DND-41 (cell line): ENCODE results near the gene CILP.

Experiments
- ATAC-seq: fragments of 200-7000 bp; cut with Tn5 transposase; 3 replicates; pipeline ENCODE4 v1.9.1; 2021; ENCODE audit warnings: low read depth; ENCODE audit not compliant: insufficient read depth
- DNase-seq: peaks from one replicate; pipeline ENCODE4 v3.0.0-alpha.2; 2020
- H2AFZ ChIP-seq: 2 replicates; pipeline ENCODE4 v1.6.0; 2012; ENCODE audit warnings: low read depth, low read length
- H3K27ac ChIP-seq: 2 replicates; pipeline ENCODE4 v1.5.1; 2012; ENCODE audit warnings: low read length, inconsistent platforms
- H3K27me3 ChIP-seq: fragments of 200-600 bp; sonication (generic); 2 replicates; pipeline ENCODE4 v1.6.0; 2012; ENCODE audit warnings: low read length, mild to moderate bottlenecking, inconsistent platforms; ENCODE audit not compliant: insufficient read depth, poor library complexity
- H3K36me3 ChIP-seq: 2 replicates; pipeline ENCODE4 v1.5.1; 2012; ENCODE audit warnings: low read length, inconsistent platforms; ENCODE audit not compliant: insufficient read depth
- H3K4me1 ChIP-seq: 2 replicates; pipeline ENCODE4 v1.5.1; 2012; ENCODE audit warnings: mild to moderate bottlenecking, low read length; ENCODE audit not compliant: insufficient read depth
- H3K4me2 ChIP-seq: 2 replicates; pipeline ENCODE4 v1.6.0; 2012; ENCODE audit warnings: mild to moderate bottlenecking, moderate library complexity, low read length, inconsistent platforms; ENCODE audit not compliant: insufficient read depth
- H3K4me3 ChIP-seq, 2 experiments: fragments of 200-600 bp in 1 of 2; shearing (Covaris generic) in 1 of 2; 2 replicates each; pipeline ENCODE4 v1.5.1; 2012 to 2016; ENCODE audit warnings: inconsistent platforms in 2 of 2, low read length in 2 of 2, mild to moderate bottlenecking in 2 of 2, low read depth in 1 of 2, moderate library complexity in 1 of 2
- H3K79me2 ChIP-seq: 2 replicates; pipeline ENCODE4 v1.6.0; 2012; ENCODE audit warnings: low read length, inconsistent platforms; ENCODE audit not compliant: insufficient read depth
- H3K9ac ChIP-seq: 2 replicates; pipeline ENCODE4 v1.6.0; 2012; ENCODE audit warnings: low read depth, mild to moderate bottlenecking, inconsistent platforms, low read length, moderate library complexity
- H3K9me3 ChIP-seq: 2 replicates; pipeline ENCODE4 v1.5.1; 2012; ENCODE audit warnings: low read length, moderate library complexity, mild to moderate bottlenecking, inconsistent platforms; ENCODE audit not compliant: insufficient read depth, severe bottlenecking
- H4K20me1 ChIP-seq: 2 replicates; pipeline ENCODE4 v1.6.0; 2012; ENCODE audit warnings: low read length; ENCODE audit not compliant: insufficient read depth
- EZH2 ChIP-seq: IDR thresholded peaks from 3 replicates; pipeline ENCODE4 v1.6.1; 2012; ENCODE audit warnings: borderline replicate concordance, low read depth, mild to moderate bottlenecking, moderate library complexity, low read length, inconsistent platforms; ENCODE audit not compliant: severe bottlenecking
- TF ChIP-seq, protein P1 (sequence below): IDR thresholded peaks from 2 replicates; pipeline ENCODE4 v1.5.1; 2012; ENCODE audit warnings: borderline replicate concordance, low read length, moderate library complexity, mild to moderate bottlenecking; ENCODE audit not compliant: poor library complexity, severe bottlenecking; ENCODE audit errors: extremely low read depth

Gene CILP

DNA sequence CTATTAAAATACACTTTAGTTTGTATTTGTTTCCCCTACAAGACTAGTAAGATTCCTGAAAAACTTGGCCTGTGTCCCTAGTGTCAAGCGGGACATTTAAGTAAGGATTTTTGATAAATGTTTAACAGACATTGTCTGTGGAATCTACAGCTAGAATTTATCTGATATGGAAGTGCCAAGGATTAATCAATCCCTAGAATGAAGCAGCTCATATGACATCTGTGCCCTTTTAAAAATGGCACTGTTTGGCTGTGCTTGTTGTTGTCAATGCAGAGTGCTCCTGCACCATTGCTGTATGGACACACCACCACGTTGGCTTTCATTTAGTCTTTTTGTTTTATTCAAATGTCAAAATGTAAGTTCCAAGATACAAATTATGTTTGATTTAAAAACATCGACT lies 63.4 kb downstream of the CILP start:
- Histone ChIP-seq H3K27me3 (no peaks in the 10 kb centered on the region), H3K79me2 (no peaks in the 10 kb centered on the region), H3K4me1 (no peaks in the 10 kb centered on the region), H4K20me1 (no peaks in the 10 kb centered on the region), H3K27ac (no peak overlapping the region), H3K36me3 (peaks cover 32% of the 10 kb centered on the region), H3K4me2 (no peak overlapping the region), H3K9ac (no peak overlapping the region), H3K4me3 (no peak overlapping the region), H3K9me3 (no peaks in the 10 kb centered on the region), H2AFZ (no peak overlapping the region)
- no peak for TF ChIP-seq EZH2
- TF ChIP-seq, protein P1, sequence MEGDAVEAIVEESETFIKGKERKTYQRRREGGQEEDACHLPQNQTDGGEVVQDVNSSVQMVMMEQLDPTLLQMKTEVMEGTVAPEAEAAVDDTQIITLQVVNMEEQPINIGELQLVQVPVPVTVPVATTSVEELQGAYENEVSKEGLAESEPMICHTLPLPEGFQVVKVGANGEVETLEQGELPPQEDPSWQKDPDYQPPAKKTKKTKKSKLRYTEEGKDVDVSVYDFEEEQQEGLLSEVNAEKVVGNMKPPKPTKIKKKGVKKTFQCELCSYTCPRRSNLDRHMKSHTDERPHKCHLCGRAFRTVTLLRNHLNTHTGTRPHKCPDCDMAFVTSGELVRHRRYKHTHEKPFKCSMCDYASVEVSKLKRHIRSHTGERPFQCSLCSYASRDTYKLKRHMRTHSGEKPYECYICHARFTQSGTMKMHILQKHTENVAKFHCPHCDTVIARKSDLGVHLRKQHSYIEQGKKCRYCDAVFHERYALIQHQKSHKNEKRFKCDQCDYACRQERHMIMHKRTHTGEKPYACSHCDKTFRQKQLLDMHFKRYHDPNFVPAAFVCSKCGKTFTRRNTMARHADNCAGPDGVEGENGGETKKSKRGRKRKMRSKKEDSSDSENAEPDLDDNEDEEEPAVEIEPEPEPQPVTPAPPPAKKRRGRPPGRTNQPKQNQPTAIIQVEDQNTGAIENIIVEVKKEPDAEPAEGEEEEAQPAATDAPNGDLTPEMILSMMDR: no peak
- DNase-seq: no peak
- ATAC-seq: no peak

DNA sequence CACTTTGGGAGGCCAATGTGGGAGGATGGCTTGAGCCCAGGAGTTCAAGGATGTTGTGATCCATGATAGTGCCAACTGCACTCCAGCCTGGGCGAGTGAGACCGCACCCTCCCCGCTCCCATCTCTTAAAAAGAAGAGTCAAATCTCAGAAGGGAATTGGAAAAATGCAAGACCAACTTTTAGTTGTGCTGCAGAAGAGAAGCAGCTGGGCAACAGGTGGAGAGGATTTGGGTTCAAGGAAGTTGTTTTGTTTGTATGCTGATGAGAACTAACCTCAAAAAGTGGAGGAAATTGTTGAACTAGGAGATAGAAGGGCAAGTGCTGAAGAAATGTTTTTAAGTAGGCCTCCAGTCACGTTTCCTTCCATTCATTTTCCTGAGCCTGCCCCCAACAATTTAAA lies 64.8 kb downstream of the CILP start:
- no peaks in the 10 kb centered on the region for H3K79me2 ChIP-seq
- peaks cover 23% of the 10 kb centered on the region for H3K36me3 ChIP-seq
- no peak for ATAC-seq

More for the DNA sequence above, 64.8 kb downstream of the CILP start:
- TF ChIP-seq, protein P1: no peak
- TF ChIP-seq EZH2: no peak
- H3K9ac ChIP-seq: no peak overlapping the region
- H3K4me3 ChIP-seq: no peak overlapping the region
- no peak overlapping the region for H3K27ac ChIP-seq
- H3K4me1 ChIP-seq: no peaks in the 10 kb centered on the region
- no peak overlapping the region for H2AFZ ChIP-seq
- no peak for DNase-seq
- H3K4me2 ChIP-seq: no peak overlapping the region
- no peaks in the 10 kb centered on the region for H3K9me3 ChIP-seq
- no peaks in the 10 kb centered on the region for H4K20me1 ChIP-seq
- H3K27me3 ChIP-seq: no peaks in the 10 kb centered on the region
